Lung microvascular endothelial cell (primary cell): ENCODE measurements around the gene EN2. TPM values are rescaled to one million over a fixed set of nuclear protein-coding genes. Genes with fewer than 3 reads are reported as not detected.

Experiments used
- DNase-seq, 2 donors: peaks; one replicate each; pipeline versions ENCODE4 v3.0.0 to v3.0.0-alpha.2; 2010; ENCODE audit warnings: low read depth in 2 of 2
- total RNA-seq: library from RNA; depleted of rRNA; stranded (reverse); fragments of >200 nt; gene quantifications from 2 replicates; pipeline ENCODE4 v1.2.1, GENCODE V29; 2014

EN2 gene
- total RNA-seq, 1 donor from 2014 or later, result not detected

DNA sequence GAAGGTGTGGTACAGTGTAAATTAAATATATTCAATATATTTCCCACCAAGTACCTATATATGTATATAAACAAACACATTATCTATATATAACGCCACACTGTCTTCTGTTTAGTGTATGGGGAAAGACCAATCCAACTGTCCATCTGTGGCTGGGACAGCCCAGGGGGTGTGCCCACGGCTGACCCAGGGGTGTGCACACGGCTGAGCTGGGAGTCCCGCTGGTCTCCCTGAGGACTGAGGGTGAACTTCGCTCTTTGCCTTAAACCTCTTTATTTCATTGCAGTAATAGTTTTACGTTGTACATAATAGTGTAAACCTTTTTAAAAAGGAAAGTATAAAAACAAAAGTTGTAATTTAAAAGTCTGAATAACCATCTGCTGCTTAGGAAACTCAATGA is 6.3 kb downstream of the EN2 start:
- no peak for DNase-seq

DNA sequence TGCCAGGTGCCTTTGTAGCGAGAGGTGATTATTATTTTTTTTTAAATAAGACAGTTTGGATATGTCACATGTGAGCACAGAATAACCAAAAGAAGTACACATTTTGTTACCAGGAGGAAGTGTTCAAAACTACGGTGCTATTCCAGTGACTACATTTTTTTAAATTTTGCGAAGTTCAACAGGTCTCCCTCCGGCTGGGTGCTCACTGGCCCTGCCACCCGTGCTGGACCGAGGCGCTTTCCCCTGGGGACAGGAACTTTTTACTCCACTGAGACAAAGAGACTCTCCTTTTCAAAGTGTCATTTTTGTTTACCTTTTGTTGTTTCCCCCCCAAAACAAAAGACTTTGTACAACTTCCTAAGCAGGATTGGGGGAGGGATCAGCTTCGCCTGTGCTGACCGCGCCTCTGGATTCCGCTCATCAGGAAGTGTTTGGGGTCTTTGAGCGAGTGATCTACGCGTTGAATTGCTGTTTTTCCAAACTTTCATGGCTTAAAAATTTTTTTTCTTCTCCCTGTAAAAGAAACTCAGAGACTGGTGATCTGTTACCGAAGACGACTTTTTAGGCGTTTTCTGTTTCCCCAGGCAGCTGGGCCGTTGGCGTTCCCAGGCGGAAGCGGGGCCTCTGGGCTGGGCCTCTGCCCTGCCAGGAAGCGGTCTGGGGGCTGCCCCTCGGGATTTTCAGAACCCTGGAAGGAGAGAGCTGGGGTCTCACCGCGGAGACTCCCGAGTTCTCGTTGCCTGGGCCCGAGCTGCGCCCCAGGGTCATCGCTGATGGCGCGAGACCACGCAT is 7.2 kb downstream of the EN2 start:
- no peak for DNase-seq

GRCh38 chr7:155465761-155466141 is 7.8 kb downstream of the EN2 start:
- no peak for DNase-seq

DNA sequence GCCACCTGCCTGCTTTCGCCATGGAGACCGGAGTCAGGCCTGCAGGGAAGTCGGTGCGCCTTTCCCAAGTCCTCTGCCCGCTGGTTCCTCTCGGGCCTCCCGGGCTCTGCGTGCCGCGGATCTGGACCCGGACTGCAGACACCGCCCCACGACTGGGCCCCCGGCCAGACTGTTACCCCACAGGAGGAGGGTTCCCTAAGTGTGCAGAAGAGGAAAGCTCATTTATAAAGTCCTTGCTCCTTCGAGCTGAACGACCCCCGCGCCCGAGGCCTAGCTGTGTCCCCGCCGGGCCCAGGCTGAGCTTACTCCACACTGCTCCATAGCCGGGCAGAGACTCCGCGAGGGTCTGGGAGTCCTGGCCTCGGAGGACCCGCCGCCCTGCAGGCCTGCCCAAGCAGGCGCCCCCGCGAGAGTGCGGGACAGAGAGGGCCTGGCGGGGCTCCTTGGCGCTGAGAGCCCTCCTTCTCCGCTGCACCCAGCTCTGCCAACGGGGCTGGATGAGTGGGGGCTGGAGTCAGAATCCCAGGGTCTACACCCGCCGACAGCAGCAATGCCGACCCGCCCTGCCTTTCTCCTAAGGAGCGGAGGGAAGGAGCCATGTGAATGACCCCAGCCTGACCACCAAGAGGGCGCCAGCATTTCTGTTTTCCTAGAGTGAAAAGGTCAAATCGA is 8.3 kb downstream of the EN2 start:
- no peak for DNase-seq

DNA sequence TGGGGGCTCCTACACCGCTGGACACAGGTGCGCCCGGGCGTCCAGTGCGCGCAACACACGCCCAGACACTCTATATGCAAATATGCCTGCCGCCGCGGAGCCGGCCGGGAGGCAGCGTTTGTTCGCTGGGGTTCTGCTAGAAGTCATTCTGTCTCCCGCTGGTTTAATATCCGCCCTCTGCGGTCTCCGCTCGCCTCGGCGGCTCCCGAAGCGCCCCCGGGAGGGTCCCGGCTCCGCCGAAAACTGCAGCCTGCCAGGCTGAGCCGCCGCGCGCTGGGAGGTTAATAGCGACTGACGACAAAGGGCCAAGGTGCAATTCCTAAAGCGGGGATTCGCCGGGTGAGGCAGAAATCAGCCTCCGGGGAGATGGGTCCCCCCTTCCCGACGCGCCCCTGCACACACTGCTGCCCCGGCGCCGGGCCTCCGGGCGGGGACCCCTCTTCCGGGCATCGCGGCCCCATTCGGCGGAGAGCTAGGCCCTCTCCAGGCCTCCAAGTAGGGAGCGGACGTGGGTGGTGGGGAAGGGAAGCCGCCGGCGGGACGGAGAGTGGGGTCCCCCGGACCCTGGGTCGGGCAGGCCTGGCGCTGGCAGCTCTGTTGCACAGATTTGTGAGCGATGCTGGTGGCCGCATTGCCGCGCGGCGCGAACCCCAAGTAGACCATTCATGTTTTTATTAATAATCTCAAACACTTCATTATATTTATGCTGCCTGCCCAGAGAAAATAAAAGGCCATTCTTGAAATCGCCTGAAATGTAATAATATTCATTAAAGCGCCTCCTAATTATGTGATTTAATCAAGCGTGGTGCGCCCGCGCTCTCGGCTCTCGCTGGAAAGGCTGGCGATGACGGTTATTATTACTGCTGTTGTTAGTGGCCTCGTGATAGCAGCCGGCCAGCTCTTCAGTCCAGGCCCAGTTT is 9.1 kb downstream of the EN2 start:
- DNase-seq, result peak in 1 of 2 donors; percentile 17

GRCh38 chr7:155467846-155468784 is 10.2 kb downstream of the EN2 start:
- DNase-seq, result no peak

DNA sequence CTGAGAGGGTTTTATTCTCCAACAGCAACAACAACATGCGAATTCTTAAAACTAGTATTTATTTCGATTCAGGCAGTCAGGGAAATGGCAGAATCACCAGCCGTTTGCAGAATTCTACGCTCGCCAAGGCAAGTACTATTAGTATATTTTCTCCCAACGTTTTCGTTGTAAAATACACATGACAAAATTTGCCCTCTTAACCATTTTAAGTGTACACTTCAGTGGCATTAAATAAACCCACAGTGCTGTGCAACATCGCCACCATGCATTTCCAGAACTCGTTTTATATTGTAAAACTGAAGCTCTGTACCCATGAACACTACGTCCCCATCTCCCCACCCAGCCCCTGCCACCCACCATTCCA is 10.8 kb downstream of the EN2 start:
- no peak for DNase-seq

DNA sequence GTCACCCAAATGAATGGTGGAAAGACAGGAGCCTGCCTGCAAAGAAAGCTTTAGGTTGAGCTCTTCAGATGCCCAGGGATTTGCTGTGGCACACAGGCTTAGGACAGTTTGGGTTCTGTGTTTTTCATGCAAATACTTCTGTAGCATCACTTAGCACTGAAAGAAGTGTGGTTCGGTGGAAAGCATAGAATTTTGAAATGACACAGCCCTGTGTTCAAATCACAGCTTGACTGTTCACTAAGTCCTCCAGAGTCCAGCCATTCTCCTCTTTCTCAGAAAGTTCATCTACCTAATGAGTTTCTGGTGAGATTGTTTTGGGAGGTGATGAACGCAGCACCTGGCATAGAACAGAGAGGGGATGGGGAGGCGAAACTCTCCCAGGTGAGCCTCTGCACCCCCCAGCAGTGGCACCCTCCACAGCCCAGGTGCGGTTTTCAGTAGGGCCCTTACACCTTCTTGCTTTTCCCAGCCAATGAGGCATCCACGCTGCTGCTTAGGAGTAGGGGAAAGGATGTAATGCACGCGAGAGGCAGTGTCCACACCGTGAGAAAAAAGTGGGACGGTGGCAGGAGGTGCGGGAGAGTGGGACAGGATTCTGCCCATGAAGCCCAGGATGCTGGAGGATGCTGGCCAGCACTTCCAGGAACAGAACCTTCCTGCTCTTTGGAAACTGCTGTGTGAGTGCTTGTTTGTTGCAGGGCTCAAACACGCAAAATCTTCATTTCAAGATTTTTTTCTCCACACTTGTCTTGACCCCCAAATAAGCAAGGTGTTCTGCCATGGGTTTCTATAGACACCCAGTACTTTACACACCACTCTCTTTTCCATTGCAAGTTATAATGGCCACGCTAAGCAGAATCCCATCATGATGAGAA is 11.6 kb downstream of the EN2 start:
- DNase-seq, result no peak

- DNase-seq, result no peak
Observed at GRCh38 chr7:155470186-155470487, 12.2 kb downstream of the EN2 start.

- DNase-seq, result peak in 1 of 2 donors; percentile 12
Observed at GRCh38 chr7:155470686-155471638, 13.0 kb downstream of the EN2 start.

DNA sequence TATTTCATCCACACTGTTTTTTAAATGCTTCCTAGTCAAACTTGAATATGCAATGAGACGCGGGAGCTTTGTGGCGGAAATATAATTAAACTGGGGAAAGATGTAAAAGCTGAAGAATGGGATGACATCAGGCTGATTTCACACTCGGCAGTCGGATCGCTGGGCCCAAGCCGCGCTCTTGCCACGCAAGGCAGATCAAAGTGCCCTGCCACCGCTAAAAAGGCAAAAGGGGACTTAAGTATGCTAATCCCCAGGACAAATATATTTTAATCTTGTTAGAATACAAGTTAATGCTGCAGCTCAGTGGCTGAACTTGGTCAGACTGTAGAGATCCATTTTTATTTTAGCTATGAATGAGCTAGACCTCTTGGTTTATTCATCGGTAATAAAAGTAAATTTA is 13.8 kb downstream of the EN2 start:
- no peak for DNase-seq

DNA sequence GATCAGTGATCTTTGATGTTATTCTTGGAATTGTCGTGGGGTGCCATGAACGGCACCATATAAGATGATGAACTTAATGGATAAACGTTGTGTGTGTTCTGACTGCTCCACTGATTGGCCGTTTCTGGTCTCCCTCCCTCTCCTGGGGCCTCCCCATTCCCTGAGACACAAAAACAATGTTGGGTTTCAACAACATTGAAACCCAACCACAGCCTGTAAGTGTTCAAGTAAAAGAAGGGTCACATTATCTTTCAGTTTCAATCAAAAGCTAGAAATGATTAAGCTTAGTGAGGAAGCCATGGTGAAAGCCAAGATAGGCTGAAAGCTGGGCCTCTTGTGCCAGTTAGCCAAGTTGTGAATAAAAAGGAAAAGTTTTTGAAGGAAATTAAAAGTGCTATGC is 19.5 kb downstream of the EN2 start:
- no peak for DNase-seq

DNA sequence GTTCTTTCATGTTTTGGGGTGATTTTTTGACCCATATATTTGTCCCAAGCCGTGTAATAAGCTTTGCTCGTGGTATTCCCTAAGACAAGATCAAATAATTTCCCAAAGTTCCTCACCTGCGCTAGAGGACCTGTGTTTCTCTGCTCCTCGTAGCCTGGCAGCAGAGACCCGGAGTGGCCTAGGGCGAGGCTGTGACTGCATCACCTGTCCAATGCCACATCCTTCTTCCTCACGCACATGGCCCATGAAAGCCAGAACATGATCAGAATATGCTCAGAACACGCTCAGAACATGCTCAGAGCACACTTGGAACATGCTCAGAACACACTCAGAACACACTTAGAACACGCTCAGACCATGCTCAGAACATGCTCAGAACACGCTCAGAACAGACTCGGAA is 23.8 kb downstream of the EN2 start:
- DNase-seq, result no peak

GRCh38 chr7:155482511-155483183 is 24.7 kb downstream of the EN2 start:
- DNase-seq, result peak in 1 of 2 donors; percentile 56

DNA sequence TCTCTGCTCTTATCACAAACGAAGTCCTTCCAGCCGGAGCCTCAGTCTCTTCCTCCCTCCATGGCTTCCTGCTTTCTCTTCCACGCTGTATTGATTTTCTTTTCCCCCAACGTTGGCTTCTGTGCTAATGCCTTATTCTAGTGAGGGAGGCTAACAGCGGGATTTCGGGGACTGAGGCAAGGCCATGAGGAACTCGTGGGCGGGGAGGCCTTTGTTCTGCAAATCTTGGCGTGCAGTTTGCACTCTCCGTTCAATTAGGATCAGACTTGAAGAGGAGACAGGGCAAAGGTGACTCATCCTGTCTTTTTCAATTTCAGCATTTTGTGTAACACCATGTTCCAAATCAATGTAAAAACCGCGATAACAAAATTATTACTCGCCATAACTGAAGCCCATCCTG is 25.3 kb downstream of the EN2 start:
- no peak for DNase-seq

GRCh38 chr7:155483868-155484325 is 26.0 kb downstream of the EN2 start:
- DNase-seq, result no peak

DNA sequence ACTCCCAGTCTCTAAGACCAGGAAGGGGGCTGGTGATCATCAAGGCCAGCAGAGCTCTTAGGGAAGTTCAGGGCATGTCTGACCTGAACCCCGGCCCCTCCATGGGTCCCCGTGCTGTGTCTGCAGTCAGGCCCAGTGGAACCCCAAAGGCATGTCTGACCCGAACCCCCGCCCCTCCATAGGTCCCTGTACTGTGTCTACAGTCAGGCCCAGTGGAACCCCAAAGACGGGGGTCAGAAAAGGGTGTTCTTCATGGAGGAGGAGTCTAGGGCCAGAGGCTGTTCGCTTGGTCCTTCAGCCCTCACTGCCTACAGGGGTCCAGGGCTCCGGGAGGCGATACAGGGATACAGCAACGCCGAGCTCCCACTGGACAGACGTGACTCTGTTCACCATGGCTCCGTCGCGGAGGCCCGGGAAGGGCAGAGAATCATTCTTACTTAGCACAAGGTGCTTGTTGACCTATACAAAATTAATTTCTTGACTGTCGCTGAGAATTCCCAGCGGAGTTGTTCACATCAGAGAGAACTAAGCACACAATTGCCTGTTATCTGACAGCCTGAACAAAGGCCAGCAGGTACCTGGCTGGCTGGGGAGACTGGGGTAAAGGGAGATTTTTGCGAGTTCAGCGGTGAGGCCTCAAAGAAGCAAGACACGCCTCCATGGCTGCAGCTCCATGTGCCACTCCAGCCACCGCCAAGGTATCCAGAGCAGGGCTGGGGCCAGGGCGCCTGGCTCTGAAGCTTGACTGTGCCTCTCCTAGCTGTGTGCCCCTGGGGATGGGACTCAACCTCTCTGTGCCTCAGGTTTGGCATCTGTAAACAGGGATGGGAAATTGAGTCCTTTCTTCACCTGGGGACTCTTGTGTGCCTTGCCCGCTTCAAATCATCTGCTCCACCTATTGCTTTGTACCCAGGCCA is 26.8 kb downstream of the EN2 start:
- DNase-seq, result no peak
